NT2/D1 (cell line): Measurements from ENCODE around the gene SMC3.

Source experiments
- SUZ12 ChIP-seq: IDR thresholded peaks from 2 replicates; pipeline ENCODE4 v1.6.1; 2011; ENCODE audit not compliant: insufficient read length, insufficient read depth; ENCODE audit errors: extremely low read depth
- ZNF274 ChIP-seq: IDR thresholded peaks from 2 replicates; pipeline ENCODE4 v1.6.1; 2011; ENCODE audit warnings: mild to moderate bottlenecking, low read depth, low read length

GRCh38 chr10:110546077-110546476 lies 21.4 kb upstream of the SMC3 start:
- TF ChIP-seq ZNF274 = no peak
- no peak for TF ChIP-seq SUZ12
